GM10266 (cell line): Measurements from ENCODE around the gene PCDHGA6.
"Not testable (repeated sequence)": the region's sequence is repeated elsewhere in the genome, so short reads cannot be mapped to it uniquely, and the experiment has no call there.

Source experiments
- DNase-seq: peaks from one replicate; pipeline ENCODE4 v3.0.0; 2012; ENCODE audit errors: extremely low spot score
- TF ChIP-seq, protein P1 (sequence below): IDR thresholded peaks from 2 replicates; pipeline ENCODE4 v1.5.1; 2012; ENCODE audit warnings: mild to moderate bottlenecking, low read depth; ENCODE audit not compliant: control insufficient read depth, insufficient read depth; ENCODE audit errors: missing control alignments

The PCDHGA6 gene

DNA sequence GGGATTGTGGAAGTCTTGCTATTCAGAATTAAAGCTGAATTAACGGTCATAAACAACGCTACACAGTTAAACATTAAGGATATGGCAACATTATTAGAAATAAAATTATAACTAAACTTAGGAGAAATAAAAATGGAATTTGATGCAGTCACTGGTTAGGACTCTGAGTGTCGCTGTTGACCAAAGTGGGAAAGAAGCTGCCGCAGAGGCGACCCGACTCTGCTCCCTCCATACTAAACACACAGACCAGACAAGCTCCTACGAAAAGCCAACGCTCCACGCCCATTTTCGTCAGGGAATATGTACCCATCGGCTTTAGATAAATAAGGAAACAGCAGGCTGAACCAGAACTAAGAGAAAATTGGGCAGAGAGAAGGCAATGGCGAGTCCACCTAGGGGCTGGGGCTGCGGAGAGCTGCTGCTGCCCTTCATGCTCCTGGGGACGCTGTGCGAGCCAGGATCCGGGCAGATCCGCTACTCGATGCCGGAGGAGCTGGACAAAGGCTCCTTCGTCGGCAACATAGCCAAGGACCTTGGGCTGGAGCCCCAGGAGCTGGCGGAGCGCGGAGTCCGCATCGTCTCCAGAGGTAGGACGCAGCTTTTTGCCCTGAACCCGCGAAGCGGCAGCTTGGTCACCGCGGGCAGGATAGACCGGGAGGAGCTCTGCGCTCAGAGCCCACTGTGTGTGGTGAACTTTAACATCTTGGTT, 9.6 kb upstream of the PCDHGA6 start, which contains the start of gene PCDHGA5:
PCDHGA5 (plus strand) TSS at position 211 of the 709 bp plus-strand sequence; CDS start at position 380, 169 bp downstream.
- no peak for DNase-seq
- TF ChIP-seq, protein P1, sequence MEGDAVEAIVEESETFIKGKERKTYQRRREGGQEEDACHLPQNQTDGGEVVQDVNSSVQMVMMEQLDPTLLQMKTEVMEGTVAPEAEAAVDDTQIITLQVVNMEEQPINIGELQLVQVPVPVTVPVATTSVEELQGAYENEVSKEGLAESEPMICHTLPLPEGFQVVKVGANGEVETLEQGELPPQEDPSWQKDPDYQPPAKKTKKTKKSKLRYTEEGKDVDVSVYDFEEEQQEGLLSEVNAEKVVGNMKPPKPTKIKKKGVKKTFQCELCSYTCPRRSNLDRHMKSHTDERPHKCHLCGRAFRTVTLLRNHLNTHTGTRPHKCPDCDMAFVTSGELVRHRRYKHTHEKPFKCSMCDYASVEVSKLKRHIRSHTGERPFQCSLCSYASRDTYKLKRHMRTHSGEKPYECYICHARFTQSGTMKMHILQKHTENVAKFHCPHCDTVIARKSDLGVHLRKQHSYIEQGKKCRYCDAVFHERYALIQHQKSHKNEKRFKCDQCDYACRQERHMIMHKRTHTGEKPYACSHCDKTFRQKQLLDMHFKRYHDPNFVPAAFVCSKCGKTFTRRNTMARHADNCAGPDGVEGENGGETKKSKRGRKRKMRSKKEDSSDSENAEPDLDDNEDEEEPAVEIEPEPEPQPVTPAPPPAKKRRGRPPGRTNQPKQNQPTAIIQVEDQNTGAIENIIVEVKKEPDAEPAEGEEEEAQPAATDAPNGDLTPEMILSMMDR: no peak

- DNase-seq: no peak
- TF ChIP-seq, protein P1: no peak
Measured at GRCh38 chr5:141366016-141366896, 7.4 kb upstream of the PCDHGA6 start.

DNA sequence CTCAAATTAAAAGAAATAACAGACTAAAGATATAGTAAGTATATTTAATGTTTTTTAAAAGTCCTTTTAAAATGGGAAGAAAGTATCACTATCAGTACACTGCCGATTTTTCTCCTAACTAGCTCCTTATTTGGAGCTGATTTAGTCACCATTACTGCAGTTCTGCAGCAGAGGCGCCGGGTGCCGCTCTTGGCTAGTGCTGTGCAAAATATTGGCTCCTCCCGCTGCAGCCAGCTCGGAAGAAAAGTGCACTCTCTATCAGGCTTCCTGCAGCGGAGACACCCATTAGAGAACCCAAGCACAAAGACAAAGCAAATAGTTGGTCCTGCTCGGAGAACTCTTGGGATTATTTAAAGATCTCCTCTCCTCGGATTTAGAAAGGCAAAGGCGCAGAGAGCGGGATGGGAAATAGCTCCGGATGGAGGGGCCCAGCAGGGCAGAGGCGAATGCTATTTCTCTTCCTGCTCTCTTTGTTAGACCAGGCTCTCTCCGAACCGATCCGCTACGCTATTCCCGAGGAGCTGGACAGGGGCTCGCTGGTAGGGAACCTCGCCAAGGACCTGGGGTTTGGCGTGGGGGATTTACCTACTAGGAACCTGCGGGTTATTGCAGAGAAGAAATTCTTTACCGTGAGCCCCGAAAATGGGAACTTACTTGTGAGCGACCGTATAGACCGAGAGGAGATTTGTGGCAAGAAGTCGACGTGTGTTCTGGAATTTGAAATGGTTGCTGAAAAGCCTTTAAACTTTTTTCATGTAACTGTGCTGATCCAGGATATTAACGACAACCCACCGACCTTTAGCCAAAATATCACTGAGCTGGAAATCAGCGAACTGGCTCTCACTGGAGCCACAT, 3.5 kb upstream of the PCDHGA6 start, which contains the start of gene PCDHGB3:
PCDHGB3 (plus strand) TSS at position 249 of the 855 bp plus-strand sequence; CDS start at position 402, 153 bp downstream.
- DNase-seq: peak; percentile 65
- TF ChIP-seq, protein P1: peak; percentile 48

GRCh38 chr5:141371572-141372475, 1.9 kb upstream of the PCDHGA6 start:
- no peak for DNase-seq
- TF ChIP-seq, protein P1: no peak

DNA sequence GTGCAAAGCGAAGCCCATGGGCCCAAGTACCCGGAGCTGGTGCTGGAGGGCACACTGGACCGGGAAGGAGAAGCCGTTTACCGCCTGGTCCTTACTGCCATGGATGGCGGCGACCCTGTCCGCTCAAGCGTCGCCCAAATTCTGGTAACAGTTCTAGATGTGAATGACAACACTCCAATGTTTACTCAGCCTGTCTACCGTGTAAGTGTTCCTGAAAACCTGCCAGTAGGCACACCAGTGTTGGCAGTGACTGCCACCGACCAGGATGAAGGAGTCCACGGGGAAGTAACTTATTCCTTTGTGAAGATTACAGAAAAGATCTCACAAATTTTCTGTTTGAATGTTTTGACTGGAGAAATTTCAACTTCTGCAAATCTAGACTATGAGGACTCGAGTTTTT, 936 bp downstream of the PCDHGA6 start:
- TF ChIP-seq, protein P1: no peak
- DNase-seq: no peak

DNA sequence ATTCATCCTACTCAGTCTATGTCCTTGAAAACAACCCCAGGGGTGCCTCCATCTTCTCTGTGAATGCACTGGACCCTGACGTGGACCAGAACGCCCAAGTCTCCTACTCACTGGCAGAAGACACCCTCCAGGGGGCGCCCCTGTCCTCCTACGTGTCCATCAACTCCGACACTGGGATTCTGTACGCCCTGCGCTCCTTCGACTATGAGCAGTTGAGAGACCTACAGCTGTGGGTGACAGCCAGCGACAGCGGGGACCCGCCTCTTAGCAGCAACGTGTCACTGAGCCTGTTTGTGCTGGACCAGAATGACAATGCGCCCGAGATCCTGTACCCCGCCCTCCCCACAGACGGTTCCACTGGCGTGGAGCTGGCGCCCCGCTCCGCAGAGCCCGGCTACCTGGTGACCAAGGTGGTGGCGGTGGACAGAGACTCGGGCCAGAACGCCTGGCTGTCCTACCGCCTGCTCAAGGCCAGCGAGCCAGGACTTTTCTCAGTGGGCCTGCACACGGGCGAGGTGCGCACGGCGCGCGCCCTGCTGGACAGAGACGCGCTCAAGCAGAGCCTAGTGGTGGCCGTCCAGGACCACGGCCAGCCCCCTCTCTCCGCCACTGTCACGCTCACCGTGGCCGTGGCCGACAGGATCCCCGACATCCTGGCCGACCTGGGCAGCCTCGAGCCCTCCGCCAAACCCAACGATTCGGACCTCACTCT, 1.9 kb downstream of the PCDHGA6 start:
- not testable (repeated sequence) for DNase-seq
